HCT116 (cell line): ENCODE data around the gene RNF180.

ENCODE experiments used
- CEBPB ChIP-seq: IDR thresholded peaks from 2 replicates; pipeline ENCODE4 v1.6.1; 2012; ENCODE audit warnings: low read depth
- SP1 ChIP-seq: IDR thresholded peaks from 2 replicates; pipeline ENCODE4 v1.6.1; 2012; ENCODE audit warnings: low read depth

DNA sequence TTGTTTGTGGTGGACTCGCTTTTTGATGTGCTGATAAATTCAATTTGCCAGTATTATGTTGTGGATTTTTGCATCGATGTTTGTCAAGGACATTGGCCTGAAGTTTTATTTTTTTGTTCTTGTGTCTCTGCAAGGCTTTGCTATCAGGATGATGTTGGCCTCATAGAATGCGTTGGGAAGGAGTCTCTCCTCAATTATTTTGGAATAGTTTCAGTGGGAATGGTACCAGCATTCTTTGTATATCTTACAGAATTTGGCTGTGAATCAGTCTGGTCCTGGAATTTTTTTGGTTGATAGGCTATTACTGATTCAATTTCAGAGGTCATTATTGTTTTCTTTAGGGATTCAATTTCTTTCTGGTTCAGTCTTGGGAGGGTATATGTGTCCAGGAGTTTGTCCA is 198.8 kb downstream of the RNF180 start:
- no peak for TF ChIP-seq SP1
- no peak for TF ChIP-seq CEBPB
